Measurements from ENCODE around the gene MUC4. TPM values are rescaled to one million over a fixed set of nuclear protein-coding genes. Genes with fewer than 3 reads are reported as not detected.

The MUC4 gene
- polyA plus RNA-seq, 1 experiment: not detected

GRCh38 chr3:195736866-195737490 lies 74.8 kb downstream of the MUC4 start:
- Histone ChIP-seq H3K27me3 (ENCODE audit: control insufficient read depth, insufficient read depth, low read length) (peaks cover 22% of the 10 kb centered on the region), H3K9me3 (ENCODE audit: control insufficient read depth, insufficient read depth, low read length) (no peaks in the 10 kb centered on the region), H3K27ac (ENCODE audit: low read depth, low read length) (no peak overlapping the region), H3K4me3 (ENCODE audit: low read depth, low read length) (no peak overlapping the region)
- DNase-seq (ENCODE audit: low read depth, low spot score): no peak
- POLR2A ChIA-PET: no interaction called here
- CTCF ChIA-PET: interaction anchor here (0.8 kb wide), 1 partner anchor 181 kb away, joined by 4 read pairs; no protein-coding TSS in a partner anchor
- TF ChIP-seq, protein P1, sequence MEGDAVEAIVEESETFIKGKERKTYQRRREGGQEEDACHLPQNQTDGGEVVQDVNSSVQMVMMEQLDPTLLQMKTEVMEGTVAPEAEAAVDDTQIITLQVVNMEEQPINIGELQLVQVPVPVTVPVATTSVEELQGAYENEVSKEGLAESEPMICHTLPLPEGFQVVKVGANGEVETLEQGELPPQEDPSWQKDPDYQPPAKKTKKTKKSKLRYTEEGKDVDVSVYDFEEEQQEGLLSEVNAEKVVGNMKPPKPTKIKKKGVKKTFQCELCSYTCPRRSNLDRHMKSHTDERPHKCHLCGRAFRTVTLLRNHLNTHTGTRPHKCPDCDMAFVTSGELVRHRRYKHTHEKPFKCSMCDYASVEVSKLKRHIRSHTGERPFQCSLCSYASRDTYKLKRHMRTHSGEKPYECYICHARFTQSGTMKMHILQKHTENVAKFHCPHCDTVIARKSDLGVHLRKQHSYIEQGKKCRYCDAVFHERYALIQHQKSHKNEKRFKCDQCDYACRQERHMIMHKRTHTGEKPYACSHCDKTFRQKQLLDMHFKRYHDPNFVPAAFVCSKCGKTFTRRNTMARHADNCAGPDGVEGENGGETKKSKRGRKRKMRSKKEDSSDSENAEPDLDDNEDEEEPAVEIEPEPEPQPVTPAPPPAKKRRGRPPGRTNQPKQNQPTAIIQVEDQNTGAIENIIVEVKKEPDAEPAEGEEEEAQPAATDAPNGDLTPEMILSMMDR (IDR thresholded peaks at IDR 0.05; ENCODE audit: low read depth, low read length): no peak

GRCh38 chr3:195735036-195735695 lies 76.6 kb downstream of the MUC4 start:
- H3K27ac ChIP-seq (ENCODE audit: low read depth, low read length): no peak overlapping the region
- H3K9me3 ChIP-seq (ENCODE audit: control insufficient read depth, insufficient read depth, low read length): no peaks in the 10 kb centered on the region
- CTCF ChIA-PET: no interaction called here
- H3K4me3 ChIP-seq (ENCODE audit: low read depth, low read length): no peak overlapping the region
- TF ChIP-seq, protein P1 (IDR thresholded peaks at IDR 0.05; ENCODE audit: low read depth, low read length): no peak
- POLR2A ChIA-PET: no interaction called here
- peaks cover 31% of the 10 kb centered on the region for H3K27me3 ChIP-seq (ENCODE audit: control insufficient read depth, insufficient read depth, low read length)
- no peak for DNase-seq (ENCODE audit: low read depth, low spot score)

DNA sequence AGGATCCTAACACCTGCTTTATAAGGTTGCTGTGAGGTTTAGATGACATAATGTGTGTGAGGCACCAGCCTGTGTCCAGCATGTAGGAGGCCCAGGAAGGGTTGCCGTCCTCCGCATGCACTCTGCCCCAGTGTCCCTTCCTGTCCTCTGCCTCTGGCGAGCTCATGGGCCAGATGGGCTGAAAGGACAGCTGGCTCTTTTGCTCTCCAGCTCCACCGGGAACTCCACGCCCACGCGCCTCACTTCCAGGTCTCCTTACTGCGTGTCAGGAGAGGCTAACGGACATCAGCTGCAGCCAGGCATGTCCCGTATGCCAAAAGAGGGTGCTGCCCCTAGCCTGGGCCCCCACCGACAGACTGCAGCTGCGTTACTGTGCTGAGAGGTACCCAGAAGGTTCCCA lies 78.8 kb downstream of the MUC4 start:
- DNase-seq (ENCODE audit: low read depth, low spot score): no peak
- ChIA-PET CTCF (no interaction called here), POLR2A (no interaction called here)
- Histone ChIP-seq H3K27ac (ENCODE audit: low read depth, low read length) (no peak overlapping the region), H3K27me3 (ENCODE audit: control insufficient read depth, insufficient read depth, low read length) (peaks cover 31% of the 10 kb centered on the region), H3K4me3 (ENCODE audit: low read depth, low read length) (no peak overlapping the region), H3K9me3 (ENCODE audit: control insufficient read depth, insufficient read depth, low read length) (no peaks in the 10 kb centered on the region)
- TF ChIP-seq, protein P1 (IDR thresholded peaks at IDR 0.05; ENCODE audit: low read depth, low read length): no peak

- Histone ChIP-seq H3K27me3 (ENCODE audit: control insufficient read depth, insufficient read depth, low read length) (peaks cover 35% of the 10 kb centered on the region), H3K27ac (ENCODE audit: low read depth, low read length) (no peak overlapping the region), H3K4me3 (ENCODE audit: low read depth, low read length) (no peak overlapping the region), H3K9me3 (ENCODE audit: control insufficient read depth, insufficient read depth, low read length) (no peaks in the 10 kb centered on the region)
- DNase-seq (ENCODE audit: low read depth, low spot score): no peak
- POLR2A ChIA-PET: no interaction called here
- TF ChIP-seq, protein P1 (IDR thresholded peaks at IDR 0.05; ENCODE audit: low read depth, low read length): no peak
- CTCF ChIA-PET: no interaction called here
These were observed 80.3 kb downstream of the MUC4 start for GRCh38 chr3:195731356-195731905.
